ENCODE results near the gene C22orf23.

DNA sequence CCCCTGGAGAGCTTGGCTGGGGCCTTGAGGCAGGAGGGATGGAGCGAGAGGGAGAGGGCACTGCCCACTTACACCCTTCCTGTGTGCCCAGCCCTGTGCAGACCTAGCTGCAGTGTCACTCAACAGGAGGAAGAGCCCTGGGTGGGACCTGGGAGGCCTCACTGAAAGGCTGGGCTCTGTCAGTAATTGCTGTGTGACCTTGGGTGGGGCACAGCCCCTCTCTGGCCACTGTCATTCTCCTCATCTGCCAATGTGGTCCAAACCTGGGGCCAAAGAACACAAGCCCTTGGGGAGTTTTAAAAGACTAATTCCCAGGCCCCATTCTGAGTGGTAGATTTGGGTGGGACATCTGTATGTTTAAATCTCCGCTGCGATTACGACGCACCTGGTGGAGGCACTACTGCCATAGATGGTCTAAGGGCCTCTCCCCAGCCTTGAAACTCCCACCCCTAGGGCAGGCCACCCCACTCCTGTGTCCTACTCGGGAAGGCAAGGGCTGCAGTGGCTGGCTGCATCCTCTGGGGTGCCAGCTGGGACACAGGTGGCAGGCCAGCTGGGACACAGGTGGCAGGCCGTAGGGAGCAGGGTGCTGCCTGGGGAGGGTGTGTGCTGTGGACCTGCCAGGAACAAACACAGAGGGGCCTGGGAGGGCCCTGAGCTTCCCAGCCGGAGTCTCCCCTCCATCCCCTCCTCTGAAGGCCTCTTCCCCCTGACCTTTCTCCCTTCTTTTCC, 43.3 kb upstream of the C22orf23 start:
- TF ChIP-seq POLR2AphosphoS5 (IDR thresholded peaks at IDR 0.05) (no peak), POLR2A (IDR thresholded peaks at IDR 0.05) (no peak)

Data from breast epithelium (tissue), 3 donors.